ENCODE measurements around the gene C14orf119. TPM values are rescaled to one million over a fixed set of nuclear protein-coding genes. Genes with fewer than 3 reads are reported as not detected.

C14orf119 gene
- total RNA-seq, 3 donors from 2014 or later: 29.6 to 34.4 (median 32.8) TPM

GRCh38 chr14:23114669-23115038 lies 19.3 kb downstream of the C14orf119 start:
- Histone ChIP-seq H3K9me3 (no peaks in the 10 kb centered on the region), H3K27ac (peak overlapping the region; percentile 67 to 77), H3K36me3 (no peaks in the 10 kb centered on the region), H3K4me3 (no peak overlapping the region), H3K4me1 (peaks cover 0 to 3% of the 10 kb centered on the region in 2 donors), H3K27me3 (no peaks in the 10 kb centered on the region)
- no peak for DNase-seq (ENCODE audit: low spot score in 2 of 2)
- intact Hi-C loops (cut with DNase I; ENCODE audit: low total_unique reads): no loop called here
- TF ChIP-seq CTCF (IDR thresholded peaks at IDR 0.05): no peak
- no peak for TF ChIP-seq POLR2A (IDR thresholded peaks at IDR 0.05)
- no peak for TF ChIP-seq POLR2AphosphoS5 (IDR thresholded peaks at IDR 0.05)

GRCh38 chr14:23115039-23115731 lies 19.9 kb downstream of the C14orf119 start:
- H3K4me1 ChIP-seq: peaks cover 0 to 3% of the 10 kb centered on the region in 2 donors
- H3K9me3 ChIP-seq: no peaks in the 10 kb centered on the region
- no peaks in the 10 kb centered on the region for H3K27me3 ChIP-seq
- TF ChIP-seq CTCF (IDR thresholded peaks at IDR 0.05) (no peak), POLR2AphosphoS5 (IDR thresholded peaks at IDR 0.05) (no peak)
- no peaks in the 10 kb centered on the region for H3K36me3 ChIP-seq
- intact Hi-C loops (cut with DNase I; ENCODE audit: low total_unique reads): no loop called here
- H3K4me3 ChIP-seq: no peak overlapping the region
- peak in 1 of 2 donors; percentile 53 for DNase-seq (ENCODE audit: low spot score in 2 of 2)
- H3K27ac ChIP-seq: peak overlapping the region; percentile 67 to 77

- Histone ChIP-seq H3K4me1 (peaks cover 0 to 3% of the 10 kb centered on the region in 2 donors), H3K27ac (no peak overlapping the region), H3K4me3 (no peak overlapping the region), H3K36me3 (no peaks in the 10 kb centered on the region), H3K27me3 (no peaks in the 10 kb centered on the region), H3K9me3 (no peaks in the 10 kb centered on the region)
- TF ChIP-seq POLR2A (IDR thresholded peaks at IDR 0.05) (no peak), POLR2AphosphoS5 (IDR thresholded peaks at IDR 0.05) (no peak), CTCF (IDR thresholded peaks at IDR 0.05) (no peak)
- DNase-seq (ENCODE audit: low spot score in 2 of 2): no peak
- intact Hi-C loops (cut with DNase I; ENCODE audit: low total_unique reads): no loop called here
Observed at GRCh38 chr14:23115918-23116317, 20.6 kb downstream of the C14orf119 start.

GRCh38 chr14:23117371-23118020 lies 22.2 kb downstream of the C14orf119 start:
- peaks cover 0 to 3% of the 10 kb centered on the region in 2 donors for H3K4me1 ChIP-seq
- no peaks in the 10 kb centered on the region for H3K36me3 ChIP-seq
- no peaks in the 10 kb centered on the region for H3K27me3 ChIP-seq
- intact Hi-C loops (cut with DNase I; ENCODE audit: low total_unique reads): no loop called here
- no peak overlapping the region for H3K27ac ChIP-seq
- DNase-seq (ENCODE audit: low spot score in 2 of 2): no peak
- no peak overlapping the region for H3K4me3 ChIP-seq
- no peaks in the 10 kb centered on the region for H3K9me3 ChIP-seq
- no peak for TF ChIP-seq POLR2AphosphoS5 (IDR thresholded peaks at IDR 0.05)
- TF ChIP-seq CTCF (IDR thresholded peaks at IDR 0.05): no peak
- TF ChIP-seq POLR2A (IDR thresholded peaks at IDR 0.05): no peak

Data from breast epithelium (tissue), 4 donors.